Vagina (tissue), 2 donors: Measurements from ENCODE around the gene C2orf74. TPM values are rescaled to one million over a fixed set of nuclear protein-coding genes. Genes with fewer than 3 reads are reported as not detected.
"Not testable (repeated sequence)": the region's sequence is repeated elsewhere in the genome, so short reads cannot be mapped to it uniquely, and the experiment has no call there.

Experiments used
- DNase-seq, 2 donors: peaks; one replicate each; pipeline ENCODE4 v3.0.0-alpha.2; 2017; ENCODE audit errors: extremely low spot score in 2 of 2
- H3K27ac ChIP-seq: fragments of 200-600 bp; sonication (generic); one replicate; pipeline ENCODE4 v1.5.1; 2019
- H3K27me3 ChIP-seq: fragments of 200-600 bp; sonication (generic); one replicate; pipeline ENCODE4 v1.5.1; 2019
- H3K36me3 ChIP-seq, 2 donors: fragments of 200-600 bp; sonication (generic); one replicate each; pipeline ENCODE4 v1.5.1; 2017 to 2019
- H3K4me1 ChIP-seq: fragments of 200-600 bp; sonication (generic); one replicate; pipeline ENCODE4 v1.5.1; 2019
- H3K4me3 ChIP-seq, 2 donors: fragments of 200-600 bp; sonication (generic); 1 replicate in 1 of 2; 2 replicates in 1 of 2; pipeline ENCODE4 v1.5.1; 2016 to 2019
- H3K9me3 ChIP-seq: fragments of 200-600 bp; sonication (generic); one replicate; pipeline ENCODE4 v1.5.1; 2019
- POLR2A ChIP-seq, 2 donors: fragments of 450-650 bp; IDR thresholded peaks; one replicate each; pipeline ENCODE4 v1.6.1; 2017; ENCODE audit warnings: antibody characterized with exemption in 2 of 2, mild to moderate bottlenecking in 2 of 2, moderate library complexity in 2 of 2
- POLR2AphosphoS5 ChIP-seq, 2 donors: sonication (generic); formaldehyde crosslinking; IDR thresholded peaks; one replicate each; pipeline ENCODE4 v1.9.0; 2017; ENCODE audit warnings: antibody characterized with exemption in 2 of 2, mild to moderate bottlenecking in 2 of 2, low read depth in 1 of 2; ENCODE audit not compliant: insufficient read depth in 1 of 2
- intact Hi-C: fragments of 100-400 bp; cut with DNase I; formaldehyde crosslinking; loops from one replicate; pipeline ENCODE4 v1.15.1; 2023
- total RNA-seq: library from RNA; depleted of rRNA; stranded (reverse); fragments of >200 nt; gene quantifications from one replicate; pipeline ENCODE4 v1.2.3, GENCODE V29; 2016
- TF ChIP-seq, protein P1 (sequence below), 3 experiments: fragments of 450-650 bp in 2 of 3; fragments of 200-600 bp in 1 of 3; sonication (generic) in 1 of 3; IDR thresholded peaks; one replicate each; pipeline ENCODE4 v1.5.1; 2017 to 2019; ENCODE audit warnings: antibody characterized with exemption in 3 of 3, mild to moderate bottlenecking in 2 of 3, moderate library complexity in 2 of 3

Gene C2orf74
- total RNA-seq, 1 donor from 2014 or later, result 8.8 TPM

DNA sequence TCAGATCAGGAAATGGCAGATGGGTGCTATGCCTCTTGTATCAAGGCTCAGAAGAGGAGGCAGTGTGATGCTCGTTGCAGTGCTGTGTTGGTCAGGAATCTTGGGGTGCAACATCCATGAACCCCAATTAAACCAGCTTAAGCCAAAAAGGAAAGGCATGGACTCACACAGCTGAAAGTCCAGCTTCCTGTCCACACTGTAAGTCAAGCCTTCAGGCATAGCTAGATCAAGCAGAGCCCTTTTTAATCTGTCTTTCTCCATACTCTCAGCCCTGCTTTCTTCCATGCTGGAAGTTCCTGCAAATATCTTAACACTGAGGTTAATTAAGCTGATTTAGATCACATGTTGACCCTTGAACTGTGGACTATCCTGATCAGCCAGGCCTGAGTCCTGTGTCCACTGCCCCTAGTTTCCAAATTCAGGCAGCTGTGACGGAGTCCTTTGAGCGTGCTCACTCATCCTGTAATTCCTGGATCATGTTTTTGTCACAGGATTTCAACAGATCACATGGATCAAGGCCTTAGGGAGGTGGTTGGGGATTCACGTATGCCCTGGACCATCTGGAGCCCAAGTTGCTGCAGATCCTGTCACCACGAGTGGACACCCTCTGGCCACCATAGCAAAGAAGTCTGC, 4.5 kb upstream of the C2orf74 start:
- no peak overlapping the region for H3K4me3 ChIP-seq
- TF ChIP-seq POLR2A (IDR thresholded peaks at IDR 0.05) (no peak), POLR2AphosphoS5 (IDR thresholded peaks at IDR 0.05; ENCODE audit: insufficient read depth in 1 of 2, low read depth in 1 of 2) (no peak)
- TF ChIP-seq, protein P1, sequence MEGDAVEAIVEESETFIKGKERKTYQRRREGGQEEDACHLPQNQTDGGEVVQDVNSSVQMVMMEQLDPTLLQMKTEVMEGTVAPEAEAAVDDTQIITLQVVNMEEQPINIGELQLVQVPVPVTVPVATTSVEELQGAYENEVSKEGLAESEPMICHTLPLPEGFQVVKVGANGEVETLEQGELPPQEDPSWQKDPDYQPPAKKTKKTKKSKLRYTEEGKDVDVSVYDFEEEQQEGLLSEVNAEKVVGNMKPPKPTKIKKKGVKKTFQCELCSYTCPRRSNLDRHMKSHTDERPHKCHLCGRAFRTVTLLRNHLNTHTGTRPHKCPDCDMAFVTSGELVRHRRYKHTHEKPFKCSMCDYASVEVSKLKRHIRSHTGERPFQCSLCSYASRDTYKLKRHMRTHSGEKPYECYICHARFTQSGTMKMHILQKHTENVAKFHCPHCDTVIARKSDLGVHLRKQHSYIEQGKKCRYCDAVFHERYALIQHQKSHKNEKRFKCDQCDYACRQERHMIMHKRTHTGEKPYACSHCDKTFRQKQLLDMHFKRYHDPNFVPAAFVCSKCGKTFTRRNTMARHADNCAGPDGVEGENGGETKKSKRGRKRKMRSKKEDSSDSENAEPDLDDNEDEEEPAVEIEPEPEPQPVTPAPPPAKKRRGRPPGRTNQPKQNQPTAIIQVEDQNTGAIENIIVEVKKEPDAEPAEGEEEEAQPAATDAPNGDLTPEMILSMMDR (IDR thresholded peaks at IDR 0.05), result no peak
- intact Hi-C loops, result no loop called here

DNA sequence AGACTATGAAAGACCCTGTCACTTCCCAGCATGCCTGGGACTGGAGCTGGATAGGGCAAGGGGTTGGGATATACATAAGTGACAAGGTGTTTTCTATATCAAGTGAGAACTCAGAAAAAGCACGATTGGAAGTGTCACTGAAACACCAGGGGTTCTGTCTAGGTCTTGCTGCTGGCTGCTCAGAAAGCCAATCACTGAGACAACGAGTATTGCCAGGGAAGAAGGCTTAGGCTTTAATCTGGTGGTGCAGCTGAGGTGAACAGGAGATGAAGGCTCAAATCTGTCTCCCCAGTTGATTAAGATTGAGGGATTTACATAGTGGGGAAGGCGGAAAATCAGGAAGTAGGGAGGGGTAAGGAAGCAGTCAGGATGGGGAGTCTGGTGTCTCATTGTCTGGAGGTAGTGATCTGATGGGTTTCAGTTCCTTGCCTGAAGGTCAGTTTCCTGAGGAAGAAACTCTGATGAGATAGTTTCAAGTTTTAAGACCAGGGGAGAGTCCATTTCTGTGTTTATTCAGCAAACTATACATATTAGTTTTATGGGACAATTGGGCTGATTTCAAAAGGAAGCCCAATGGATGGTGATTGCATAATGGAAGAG, 3.5 kb upstream of the C2orf74 start:
- no peaks in the 10 kb centered on the region for H3K4me1 ChIP-seq
- TF ChIP-seq, protein P1 (IDR thresholded peaks at IDR 0.05), result no peak
- no peak for TF ChIP-seq POLR2A (IDR thresholded peaks at IDR 0.05)
- TF ChIP-seq POLR2AphosphoS5 (IDR thresholded peaks at IDR 0.05; ENCODE audit: insufficient read depth in 1 of 2, low read depth in 1 of 2), result no peak
- DNase-seq, result peak in 1 of 2 donors; percentile 47
- H3K36me3 ChIP-seq, result peaks cover 0 to under 1% of the 10 kb centered on the region in 2 donors
- no peak overlapping the region for H3K27ac ChIP-seq
- no peak overlapping the region for H3K4me3 ChIP-seq
- no peaks in the 10 kb centered on the region for H3K9me3 ChIP-seq
- intact Hi-C loops, result no loop called here
- H3K27me3 ChIP-seq, result no peaks in the 10 kb centered on the region

More for the DNA sequence above, 4.5 kb upstream of the C2orf74 start:
- DNase-seq, result peak in 1 of 2 donors; percentile 37
- Histone ChIP-seq H3K27ac (no peak overlapping the region), H3K9me3 (no peaks in the 10 kb centered on the region), H3K4me1 (no peaks in the 10 kb centered on the region), H3K27me3 (no peaks in the 10 kb centered on the region), H3K36me3 (no peaks in the 10 kb centered on the region)

DNA sequence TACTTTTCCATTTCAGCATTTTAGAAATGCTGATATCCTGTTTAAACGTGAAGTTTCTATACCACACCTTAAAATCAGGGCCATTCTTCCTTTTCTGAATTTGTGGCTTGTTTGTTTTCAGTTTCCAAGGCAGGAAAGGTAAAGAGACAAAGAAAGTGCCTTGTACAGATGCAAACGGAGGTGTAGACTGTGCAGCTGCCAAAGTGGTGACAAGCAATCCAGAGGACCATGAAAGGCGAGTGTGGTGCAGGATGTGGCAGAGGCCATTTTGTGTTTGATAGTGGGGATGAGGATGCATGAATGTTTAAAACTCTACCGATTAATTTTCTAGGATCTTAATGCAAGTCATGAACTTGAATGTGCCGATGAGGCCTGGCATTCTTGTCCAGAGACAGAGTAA, 733 bp downstream of the C2orf74 start:
- Histone ChIP-seq H3K4me3 (no peak overlapping the region), H3K27me3 (no peaks in the 10 kb centered on the region), H3K4me1 (no peaks in the 10 kb centered on the region), H3K27ac (no peak overlapping the region), H3K9me3 (no peaks in the 10 kb centered on the region), H3K36me3 (peaks cover 3 to 30% of the 10 kb centered on the region in 2 donors)
- intact Hi-C loops, result no loop called here
- TF ChIP-seq POLR2AphosphoS5 (IDR thresholded peaks at IDR 0.05; ENCODE audit: insufficient read depth in 1 of 2, low read depth in 1 of 2), result no peak
- no peak for TF ChIP-seq POLR2A (IDR thresholded peaks at IDR 0.05)
- TF ChIP-seq, protein P1 (IDR thresholded peaks at IDR 0.05), result no peak
- no peak for DNase-seq

DNA sequence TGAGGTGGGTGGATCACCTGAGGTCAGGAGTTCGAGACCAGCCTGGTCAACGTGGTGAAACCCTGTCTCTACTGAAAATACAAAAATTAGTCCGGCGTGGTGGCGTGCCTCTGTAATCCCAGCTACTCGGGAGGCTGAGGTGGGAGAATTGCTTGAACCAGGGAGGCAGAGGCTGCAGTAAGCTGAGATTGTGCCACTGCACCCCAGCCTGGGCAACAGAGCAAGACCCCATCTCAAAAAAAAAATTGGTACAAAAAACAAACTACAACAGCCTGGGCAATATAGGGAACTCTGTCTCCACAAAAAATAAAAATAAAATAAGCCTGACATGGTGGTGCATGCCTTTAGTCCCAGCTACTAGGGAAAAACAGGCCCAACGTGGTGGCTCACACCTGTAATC, 3.1 kb downstream of the C2orf74 start:
- DNase-seq, H3K9me3 ChIP-seq, intact Hi-C loops, H3K4me1 ChIP-seq, H3K27me3 ChIP-seq, H3K4me3 ChIP-seq, H3K27ac ChIP-seq: not testable (repeated sequence)
- peaks cover 3 to 30% of the 10 kb centered on the region in 2 donors for H3K36me3 ChIP-seq

DNA sequence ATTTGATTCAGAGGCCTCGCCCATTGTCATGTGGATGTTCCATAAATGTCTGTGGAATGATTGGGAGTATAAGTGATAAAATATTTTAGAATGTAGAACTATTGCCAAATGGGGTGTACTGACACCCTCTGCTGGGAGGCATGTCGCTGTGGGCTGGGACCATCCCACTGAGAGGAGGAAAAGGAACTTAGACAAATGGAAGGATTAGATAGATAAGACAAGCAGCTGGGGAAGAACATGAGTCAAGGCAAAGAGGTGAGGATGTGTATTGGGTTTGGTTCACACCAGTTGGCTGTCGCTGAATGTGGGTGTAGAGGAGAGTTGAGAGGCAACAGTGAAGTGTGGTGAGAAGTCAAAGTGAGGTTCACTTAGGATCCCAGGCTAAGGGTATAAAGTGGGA, 4.0 kb downstream of the C2orf74 start:
- Histone ChIP-seq H3K36me3 (peaks cover 3 to 30% of the 10 kb centered on the region in 2 donors), H3K4me3 (no peak overlapping the region), H3K27me3 (no peaks in the 10 kb centered on the region), H3K27ac (no peak overlapping the region), H3K4me1 (no peaks in the 10 kb centered on the region), H3K9me3 (no peaks in the 10 kb centered on the region)
- no peak for DNase-seq
- intact Hi-C loops, result no loop called here
- TF ChIP-seq POLR2AphosphoS5 (IDR thresholded peaks at IDR 0.05; ENCODE audit: insufficient read depth in 1 of 2, low read depth in 1 of 2), result no peak
- TF ChIP-seq, protein P1 (IDR thresholded peaks at IDR 0.05), result no peak
- TF ChIP-seq POLR2A (IDR thresholded peaks at IDR 0.05), result no peak
